GM18517 (cell line): ENCODE data around the gene R3HCC1L.
"Not testable (repeated sequence)": the region's sequence is repeated elsewhere in the genome, so short reads cannot be mapped to it uniquely, and the experiment has no call there.

ENCODE experiments used
- ATAC-seq: cut with Tn5 transposase; IDR thresholded peaks from one replicate; pipeline ENCODE4 v1.9.1; 2021; ENCODE audit warnings: mild to moderate bottlenecking, moderate library complexity; ENCODE audit not compliant: unreplicated experiment

The R3HCC1L gene

GRCh38 chr10:98226508-98227144, 92.2 kb downstream of the R3HCC1L start:
- no peak for ATAC-seq

- ATAC-seq = not testable (repeated sequence)
Measured at GRCh38 chr10:98227713-98228112, 93.3 kb downstream of the R3HCC1L start.

GRCh38 chr10:98228266-98228665, 93.8 kb downstream of the R3HCC1L start:
- not testable (repeated sequence) for ATAC-seq

GRCh38 chr10:98231417-98231816, 97.0 kb downstream of the R3HCC1L start:
- no peak for ATAC-seq

GRCh38 chr10:98235846-98236245, 101.4 kb downstream of the R3HCC1L start:
- ATAC-seq = no peak

GRCh38 chr10:98236862-98237261, 102.4 kb downstream of the R3HCC1L start:
- no peak for ATAC-seq

- no peak for ATAC-seq
Measured at GRCh38 chr10:98238391-98238790, 103.9 kb downstream of the R3HCC1L start.

- ATAC-seq = no peak
Measured at GRCh38 chr10:98240524-98240923, 106.1 kb downstream of the R3HCC1L start.

- no peak for ATAC-seq
Measured at GRCh38 chr10:98242823-98243222, 108.4 kb downstream of the R3HCC1L start.

- ATAC-seq = no peak
Measured at GRCh38 chr10:98244141-98244540, 109.7 kb downstream of the R3HCC1L start.

- ATAC-seq = no peak
Measured at GRCh38 chr10:98244586-98244985, 110.1 kb downstream of the R3HCC1L start.

GRCh38 chr10:98246911-98247805, 112.7 kb downstream of the R3HCC1L start:
- ATAC-seq = no peak

- no peak for ATAC-seq
Measured at GRCh38 chr10:98248018-98248417, 113.6 kb downstream of the R3HCC1L start.

- no peak for ATAC-seq
Measured at GRCh38 chr10:98249134-98249533, 114.7 kb downstream of the R3HCC1L start.

- ATAC-seq = no peak
Measured at GRCh38 chr10:98251399-98251798, 116.9 kb downstream of the R3HCC1L start.

- ATAC-seq = no peak
Measured at GRCh38 chr10:98252464-98252863, 118.0 kb downstream of the R3HCC1L start.

- ATAC-seq = no peak
Measured at GRCh38 chr10:98253499-98253898, 119.0 kb downstream of the R3HCC1L start.

- no peak for ATAC-seq
Measured at GRCh38 chr10:98254234-98254974, 119.9 kb downstream of the R3HCC1L start.

GRCh38 chr10:98255146-98255877, 120.9 kb downstream of the R3HCC1L start:
- ATAC-seq = no peak

- no peak for ATAC-seq
Measured at GRCh38 chr10:98256692-98257091, 122.2 kb downstream of the R3HCC1L start.

- no peak for ATAC-seq
Measured at GRCh38 chr10:98257198-98257597, 122.7 kb downstream of the R3HCC1L start.
